Stomach (tissue), 4 donors: ENCODE results near the gene ULK4.
"Not testable (repeated sequence)": the region's sequence is repeated elsewhere in the genome, so short reads cannot be mapped to it uniquely, and the experiment has no call there.

Source experiments
- CTCF ChIP-seq, 7 experiments: fragments of 450-650 bp in 4 of 7; fragments of 200-600 bp in 3 of 7; sonication (generic) in 3 of 7; IDR thresholded peaks; one replicate each; pipeline ENCODE4 v1.5.1; 2016 to 2019; ENCODE audit warnings: antibody characterized with exemption in 7 of 7, control low read depth in 2 of 7, mild to moderate bottlenecking in 1 of 7
- EP300 ChIP-seq: sonication (generic); formaldehyde crosslinking; IDR thresholded peaks from one replicate; pipeline ENCODE4 v1.6.1; 2017; ENCODE audit warnings: antibody characterized with exemption
- POLR2A ChIP-seq, 4 donors: fragments of 450-650 bp; IDR thresholded peaks; one replicate each; pipeline ENCODE4 v1.6.1; 2016; ENCODE audit warnings: antibody characterized with exemption in 4 of 4, control low read depth in 2 of 4, mild to moderate bottlenecking in 1 of 4, moderate library complexity in 1 of 4
- POLR2AphosphoS5 ChIP-seq, 3 donors: sonication (generic); formaldehyde crosslinking; IDR thresholded peaks; one replicate each; pipeline ENCODE4 v1.6.1; 2016; ENCODE audit warnings: antibody characterized with exemption in 3 of 3

GRCh38 chr3:41844256-41844655 lies 117.6 kb downstream of the ULK4 start:
- TF ChIP-seq CTCF (IDR thresholded peaks at IDR 0.05); EP300; POLR2A (IDR thresholded peaks at IDR 0.05); POLR2AphosphoS5 (IDR thresholded peaks at IDR 0.05): not testable (repeated sequence)
